22Rv1 (cell line): ENCODE measurements around the gene IGF1R.

Experiments used
- ZFX ChIP-seq: fragments of 450-650 bp; IDR thresholded peaks from 2 replicates; pipeline ENCODE4 v1.6.1; 2017; ENCODE audit warnings: antibody characterized with exemption, borderline replicate concordance
- TF ChIP-seq, protein P1 (sequence below): fragments of 450-650 bp; IDR thresholded peaks from 2 replicates; pipeline ENCODE4 v1.5.1; 2017; ENCODE audit warnings: mild to moderate bottlenecking

DNA sequence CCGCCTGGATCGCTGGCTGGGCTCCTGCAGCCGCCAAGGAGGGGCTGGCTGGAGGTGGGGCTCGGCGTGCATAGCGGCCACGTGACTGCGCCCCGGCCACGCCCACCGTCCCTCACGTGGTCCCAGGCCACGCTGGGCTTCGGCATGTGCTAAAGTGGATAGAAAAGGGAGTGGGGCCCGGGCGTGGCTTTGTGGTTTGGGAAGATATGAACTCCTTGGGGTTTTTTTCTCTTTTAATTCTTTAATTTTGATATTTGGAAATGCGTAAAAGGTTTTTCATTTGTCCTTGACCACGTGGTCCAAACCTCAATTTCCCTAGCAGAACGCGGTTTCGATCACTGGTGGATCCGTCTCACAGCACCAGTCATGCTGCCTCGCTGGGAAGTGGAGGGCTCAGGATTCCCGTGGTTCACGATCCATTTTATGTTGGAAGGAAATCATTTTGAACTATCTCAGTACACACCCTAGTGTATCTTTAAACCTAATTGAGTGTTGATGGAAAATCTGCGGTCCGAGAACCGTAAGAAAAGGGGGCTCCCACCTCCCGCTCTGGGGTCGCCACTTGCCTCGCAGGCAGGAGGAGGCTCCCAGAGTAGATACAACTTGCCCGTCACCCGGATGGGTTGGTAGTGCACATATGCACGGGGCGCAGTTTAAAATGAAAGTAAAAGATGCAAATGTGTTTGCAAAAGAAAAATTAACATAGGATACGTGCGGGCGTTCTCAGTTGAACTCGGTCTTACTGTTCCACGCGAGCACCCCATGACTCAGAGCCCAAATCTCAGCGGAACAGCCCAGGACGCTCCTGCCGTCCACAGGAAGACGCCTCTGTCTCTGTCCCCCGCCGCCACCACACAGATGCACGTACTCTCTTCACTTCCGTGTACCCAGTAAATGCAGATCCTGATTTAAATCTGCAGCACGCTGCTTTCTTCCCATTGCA lies 217.3 kb downstream of the IGF1R start:
- TF ChIP-seq, protein P1, sequence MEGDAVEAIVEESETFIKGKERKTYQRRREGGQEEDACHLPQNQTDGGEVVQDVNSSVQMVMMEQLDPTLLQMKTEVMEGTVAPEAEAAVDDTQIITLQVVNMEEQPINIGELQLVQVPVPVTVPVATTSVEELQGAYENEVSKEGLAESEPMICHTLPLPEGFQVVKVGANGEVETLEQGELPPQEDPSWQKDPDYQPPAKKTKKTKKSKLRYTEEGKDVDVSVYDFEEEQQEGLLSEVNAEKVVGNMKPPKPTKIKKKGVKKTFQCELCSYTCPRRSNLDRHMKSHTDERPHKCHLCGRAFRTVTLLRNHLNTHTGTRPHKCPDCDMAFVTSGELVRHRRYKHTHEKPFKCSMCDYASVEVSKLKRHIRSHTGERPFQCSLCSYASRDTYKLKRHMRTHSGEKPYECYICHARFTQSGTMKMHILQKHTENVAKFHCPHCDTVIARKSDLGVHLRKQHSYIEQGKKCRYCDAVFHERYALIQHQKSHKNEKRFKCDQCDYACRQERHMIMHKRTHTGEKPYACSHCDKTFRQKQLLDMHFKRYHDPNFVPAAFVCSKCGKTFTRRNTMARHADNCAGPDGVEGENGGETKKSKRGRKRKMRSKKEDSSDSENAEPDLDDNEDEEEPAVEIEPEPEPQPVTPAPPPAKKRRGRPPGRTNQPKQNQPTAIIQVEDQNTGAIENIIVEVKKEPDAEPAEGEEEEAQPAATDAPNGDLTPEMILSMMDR: no peak
- TF ChIP-seq ZFX: no peak
